Measurements from ENCODE around the gene THY1. TPM values are rescaled to one million over a fixed set of nuclear protein-coding genes. Genes with fewer than 3 reads are reported as not detected.

THY1 gene
- total RNA-seq, 2 experiments from 2014 or later: not detected

GRCh38 chr11:119370486-119371046, 52.4 kb downstream of the THY1 start:
- DNase-seq (no peak), ATAC-seq (no peak)
- Mint-ChIP-seq H3K27ac (no peak overlapping the region), H3K36me3 (ENCODE audit: low read depth) (no peaks in the 10 kb centered on the region), H3K4me1 (ENCODE audit: low read depth) (peaks cover 13% of the 10 kb centered on the region), H3K27me3 (ENCODE audit: low read depth) (peaks cover 17% of the 10 kb centered on the region), H3K9me3 (ENCODE audit: insufficient read depth) (no peaks in the 10 kb centered on the region), H3K4me3 (no peak overlapping the region)
- ChIA-PET POLR2A (no interaction called here), CTCF (interaction anchor here (1.6 to 2.1 kb wide), 2 partner anchors 10 to 15 kb away, joined by 10 to 13 read pairs; partner anchors contain the start of gene USP2)

- Mint-ChIP-seq H3K9me3 (ENCODE audit: insufficient read depth) (no peaks in the 10 kb centered on the region), H3K4me3 (no peak overlapping the region), H3K4me1 (ENCODE audit: low read depth) (peaks cover 16% of the 10 kb centered on the region), H3K36me3 (ENCODE audit: low read depth) (no peaks in the 10 kb centered on the region), H3K27me3 (ENCODE audit: low read depth) (peaks cover 28% of the 10 kb centered on the region), H3K27ac (no peak overlapping the region)
- DNase-seq (no peak), ATAC-seq (no peak)
- ChIA-PET POLR2A (no interaction called here), CTCF (interaction anchor here (1.4 to 3.6 kb wide), 2 partner anchors 11 to 13 kb away, joined by 6 to 24 read pairs; no protein-coding TSS in a partner anchor)
Observed at GRCh38 chr11:119369132-119369925, 53.6 kb downstream of the THY1 start.

GRCh38 chr11:119368121-119369034, 54.6 kb downstream of the THY1 start:
- Mint-ChIP-seq H3K36me3 (ENCODE audit: low read depth) (no peaks in the 10 kb centered on the region), H3K4me1 (ENCODE audit: low read depth) (peaks cover 7% of the 10 kb centered on the region), H3K4me3 (no peak overlapping the region), H3K27ac (no peak overlapping the region), H3K9me3 (ENCODE audit: insufficient read depth) (no peaks in the 10 kb centered on the region), H3K27me3 (ENCODE audit: low read depth) (peaks cover 29% of the 10 kb centered on the region)
- ATAC-seq (no peak), DNase-seq (no peak)
- ChIA-PET POLR2A (no interaction called here), CTCF (interaction anchor here (1.1 to 3.6 kb wide), 4 partner anchors 10 to 108 kb away, joined by 3 to 24 read pairs (median 6); no protein-coding TSS in a partner anchor)

DNA sequence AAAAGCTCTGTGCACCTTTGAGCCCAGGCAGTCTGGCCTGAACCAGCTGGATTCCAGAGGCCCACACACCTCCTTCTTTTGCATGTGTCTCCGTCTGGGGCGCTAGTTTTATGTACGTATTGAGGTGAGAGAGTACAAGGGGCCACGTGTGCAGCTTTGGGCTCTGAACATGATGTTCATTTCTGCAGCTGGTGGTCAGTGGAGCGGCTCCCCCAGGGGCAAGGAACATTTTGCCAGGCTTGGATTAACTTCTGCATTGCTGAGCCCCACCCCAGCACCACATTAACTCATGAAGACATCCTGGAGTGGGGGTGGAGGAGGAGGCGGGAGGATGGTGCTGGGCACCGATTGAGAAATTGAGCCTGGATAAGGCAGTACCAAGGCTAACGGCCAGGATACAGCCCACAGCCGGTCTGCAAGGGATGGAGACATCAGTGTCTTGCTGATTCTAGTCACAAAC, 55.3 kb downstream of the THY1 start:
- CTCF ChIA-PET: interaction anchor here (1.1 to 3.6 kb wide), 4 partner anchors 9 to 109 kb away, joined by 3 to 24 read pairs (median 6); no protein-coding TSS in a partner anchor
- Mint-ChIP-seq H3K4me1 (ENCODE audit: low read depth) (peaks cover 3% of the 10 kb centered on the region), H3K4me3 (no peak overlapping the region), H3K27ac (no peak overlapping the region), H3K9me3 (ENCODE audit: insufficient read depth) (no peaks in the 10 kb centered on the region), H3K27me3 (ENCODE audit: low read depth) (peaks cover 35% of the 10 kb centered on the region), H3K36me3 (ENCODE audit: low read depth) (no peaks in the 10 kb centered on the region)
- ATAC-seq (no peak), DNase-seq (no peak)
- POLR2A ChIA-PET: no interaction called here

Other genes starting within 250 kb of the THY1 start
- under 1 TPM; 0.18 to 0.63 TPM for gene NHERF4, start 237.7 kb downstream of the THY1 start, total RNA-seq
- gene CBL, start 216.8 kb downstream of the THY1 start, total RNA-seq: 10 to 100 TPM; 43.6 to 43.7 TPM
- gene MCAM, start 106.0 kb downstream of the THY1 start, total RNA-seq: 1 to 10 TPM; 2.9 to 4.4 TPM
- gene RNF26, start 88.6 kb downstream of the THY1 start, total RNA-seq: 10 to 100 TPM; 40.5 to 41.8 TPM
- not detected for gene C1QTNF5, start 82.3 kb downstream of the THY1 start, total RNA-seq
- not detected for gene MFRP, start 76.5 kb downstream of the THY1 start, total RNA-seq
- under 1 TPM; 0.55 to 0.68 TPM for gene USP2, start 41.5 kb downstream of the THY1 start, total RNA-seq